IMR-90 (cell line): ENCODE measurements around the gene PPFIBP2.

Experiments used
- CEBPB ChIP-seq: IDR thresholded peaks from 2 replicates; pipeline ENCODE4 v1.6.1; 2012; ENCODE audit warnings: low read depth, low read length, improper control_type of control experiment
- MAFK ChIP-seq: IDR thresholded peaks from 2 replicates; pipeline ENCODE4 v1.6.1; 2012; ENCODE audit warnings: low read depth, low read length, improper control_type of control experiment
- MAZ ChIP-seq: IDR thresholded peaks from 2 replicates; pipeline ENCODE4 v1.6.1; 2012; ENCODE audit warnings: low read depth, mild to moderate bottlenecking, low read length, improper control_type of control experiment, moderate library complexity, borderline replicate concordance
- POLR2A ChIP-seq: IDR thresholded peaks from 2 replicates; pipeline ENCODE4 v1.6.1; 2012; ENCODE audit warnings: mild to moderate bottlenecking, low read depth, low read length
- SMC3 ChIP-seq: fragments of 150-350 bp; IDR thresholded peaks from 2 replicates; pipeline ENCODE4 v1.6.1; 2016; ENCODE audit warnings: low read depth, mild to moderate bottlenecking, antibody characterized with exemption, low read length, moderate library complexity
- TF ChIP-seq, protein P1 (sequence below): conservative IDR thresholded peaks from 2 replicates; pipeline ENCODE4 v1.5.1; 2012; ENCODE audit warnings: mild to moderate bottlenecking, low read depth, low read length, improper control_type of control experiment
- TF ChIP-seq, protein P2 (sequence below): fragments of 150-350 bp; IDR thresholded peaks from 2 replicates; pipeline ENCODE4 v1.6.1; 2016; ENCODE audit warnings: low read depth, mild to moderate bottlenecking, low read length, moderate library complexity, borderline replicate concordance

DNA sequence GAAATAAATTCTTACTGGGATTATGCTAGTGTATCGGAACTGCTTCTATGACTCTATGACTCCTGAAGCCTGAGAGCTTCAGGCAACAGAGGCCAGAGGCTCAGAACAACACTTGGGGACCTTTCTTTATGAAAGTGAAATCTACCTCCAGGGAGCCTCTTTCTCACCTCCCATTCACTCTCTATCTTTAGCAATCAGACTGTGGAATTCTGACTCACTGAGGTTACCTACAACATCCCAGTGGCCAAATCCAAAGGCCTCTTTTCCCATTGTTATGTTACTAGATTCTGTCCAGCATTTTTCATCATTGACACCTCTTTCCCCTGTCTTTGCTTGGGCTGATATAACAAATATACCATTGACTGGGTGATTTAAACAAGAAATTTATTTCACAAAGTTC lies 173.6 kb downstream of the PPFIBP2 start:
- TF ChIP-seq POLR2A (no peak), CEBPB (no peak), MAZ (no peak), SMC3 (no peak), MAFK (no peak)
- TF ChIP-seq, protein P1, sequence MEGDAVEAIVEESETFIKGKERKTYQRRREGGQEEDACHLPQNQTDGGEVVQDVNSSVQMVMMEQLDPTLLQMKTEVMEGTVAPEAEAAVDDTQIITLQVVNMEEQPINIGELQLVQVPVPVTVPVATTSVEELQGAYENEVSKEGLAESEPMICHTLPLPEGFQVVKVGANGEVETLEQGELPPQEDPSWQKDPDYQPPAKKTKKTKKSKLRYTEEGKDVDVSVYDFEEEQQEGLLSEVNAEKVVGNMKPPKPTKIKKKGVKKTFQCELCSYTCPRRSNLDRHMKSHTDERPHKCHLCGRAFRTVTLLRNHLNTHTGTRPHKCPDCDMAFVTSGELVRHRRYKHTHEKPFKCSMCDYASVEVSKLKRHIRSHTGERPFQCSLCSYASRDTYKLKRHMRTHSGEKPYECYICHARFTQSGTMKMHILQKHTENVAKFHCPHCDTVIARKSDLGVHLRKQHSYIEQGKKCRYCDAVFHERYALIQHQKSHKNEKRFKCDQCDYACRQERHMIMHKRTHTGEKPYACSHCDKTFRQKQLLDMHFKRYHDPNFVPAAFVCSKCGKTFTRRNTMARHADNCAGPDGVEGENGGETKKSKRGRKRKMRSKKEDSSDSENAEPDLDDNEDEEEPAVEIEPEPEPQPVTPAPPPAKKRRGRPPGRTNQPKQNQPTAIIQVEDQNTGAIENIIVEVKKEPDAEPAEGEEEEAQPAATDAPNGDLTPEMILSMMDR: no peak
- TF ChIP-seq, protein P2, sequence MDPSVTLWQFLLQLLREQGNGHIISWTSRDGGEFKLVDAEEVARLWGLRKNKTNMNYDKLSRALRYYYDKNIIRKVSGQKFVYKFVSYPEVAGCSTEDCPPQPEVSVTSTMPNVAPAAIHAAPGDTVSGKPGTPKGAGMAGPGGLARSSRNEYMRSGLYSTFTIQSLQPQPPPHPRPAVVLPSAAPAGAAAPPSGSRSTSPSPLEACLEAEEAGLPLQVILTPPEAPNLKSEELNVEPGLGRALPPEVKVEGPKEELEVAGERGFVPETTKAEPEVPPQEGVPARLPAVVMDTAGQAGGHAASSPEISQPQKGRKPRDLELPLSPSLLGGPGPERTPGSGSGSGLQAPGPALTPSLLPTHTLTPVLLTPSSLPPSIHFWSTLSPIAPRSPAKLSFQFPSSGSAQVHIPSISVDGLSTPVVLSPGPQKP: no peak
